Peyer's patch (tissue), 4 donors: ENCODE data around the gene POLR2J2.
"Not testable (repeated sequence)": the region's sequence is repeated elsewhere in the genome, so short reads cannot be mapped to it uniquely, and the experiment has no call there.

Source experiments
- POLR2A ChIP-seq, 2 donors: fragments of 450-650 bp; IDR thresholded peaks; one replicate each; pipeline ENCODE4 v1.5.1; 2017; ENCODE audit warnings: antibody characterized with exemption in 2 of 2, mild to moderate bottlenecking in 2 of 2, moderate library complexity in 2 of 2
- TF ChIP-seq, protein P1 (sequence below), 6 experiments: fragments of 450-650 bp in 4 of 6; fragments of 200-600 bp in 2 of 6; sonication (generic) in 1 of 6; IDR thresholded peaks; one replicate each; pipeline ENCODE4 v1.5.1; 2017 to 2019; ENCODE audit warnings: antibody characterized with exemption in 6 of 6, mild to moderate bottlenecking in 3 of 6, moderate library complexity in 1 of 6

DNA sequence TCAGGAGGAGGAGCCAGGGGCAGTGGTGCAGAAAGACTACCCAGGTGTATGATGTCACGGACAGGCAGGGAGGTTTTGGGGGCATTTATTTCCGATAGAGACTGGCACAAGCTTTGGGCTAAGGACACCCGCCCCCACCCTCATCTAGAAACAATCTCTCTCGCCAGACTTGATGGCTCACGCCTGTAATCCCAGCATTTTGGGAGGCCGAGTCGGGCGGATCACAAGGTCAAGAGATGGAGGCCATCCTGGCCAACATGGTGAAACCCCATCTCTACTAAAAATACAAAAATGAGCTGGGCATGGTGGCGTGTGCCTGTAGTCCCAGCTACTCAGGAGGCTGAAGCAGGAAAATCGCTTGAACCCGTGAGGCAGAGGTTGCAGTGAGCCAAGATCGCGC, 34.5 kb downstream of the POLR2J2 start:
- TF ChIP-seq, protein P1, sequence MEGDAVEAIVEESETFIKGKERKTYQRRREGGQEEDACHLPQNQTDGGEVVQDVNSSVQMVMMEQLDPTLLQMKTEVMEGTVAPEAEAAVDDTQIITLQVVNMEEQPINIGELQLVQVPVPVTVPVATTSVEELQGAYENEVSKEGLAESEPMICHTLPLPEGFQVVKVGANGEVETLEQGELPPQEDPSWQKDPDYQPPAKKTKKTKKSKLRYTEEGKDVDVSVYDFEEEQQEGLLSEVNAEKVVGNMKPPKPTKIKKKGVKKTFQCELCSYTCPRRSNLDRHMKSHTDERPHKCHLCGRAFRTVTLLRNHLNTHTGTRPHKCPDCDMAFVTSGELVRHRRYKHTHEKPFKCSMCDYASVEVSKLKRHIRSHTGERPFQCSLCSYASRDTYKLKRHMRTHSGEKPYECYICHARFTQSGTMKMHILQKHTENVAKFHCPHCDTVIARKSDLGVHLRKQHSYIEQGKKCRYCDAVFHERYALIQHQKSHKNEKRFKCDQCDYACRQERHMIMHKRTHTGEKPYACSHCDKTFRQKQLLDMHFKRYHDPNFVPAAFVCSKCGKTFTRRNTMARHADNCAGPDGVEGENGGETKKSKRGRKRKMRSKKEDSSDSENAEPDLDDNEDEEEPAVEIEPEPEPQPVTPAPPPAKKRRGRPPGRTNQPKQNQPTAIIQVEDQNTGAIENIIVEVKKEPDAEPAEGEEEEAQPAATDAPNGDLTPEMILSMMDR (IDR thresholded peaks at IDR 0.05), result not testable (repeated sequence)
- TF ChIP-seq POLR2A (IDR thresholded peaks at IDR 0.05), result not testable (repeated sequence)
